PC-9 (cell line): ENCODE data around the gene GAGE1.
"Not testable (repeated sequence)": the region's sequence is repeated elsewhere in the genome, so short reads cannot be mapped to it uniquely, and the experiment has no call there.

Experiments
- EZH2 ChIP-seq: fragments of 200-600 bp; sonication (generic); IDR thresholded peaks from 2 replicates; pipeline ENCODE4 v1.8.0; 2017; ENCODE audit warnings: antibody characterized with exemption, low read depth
- TF ChIP-seq, protein P1 (sequence below): fragments of 200-600 bp; sonication (generic); conservative IDR thresholded peaks from 2 replicates; pipeline ENCODE4 v1.6.1; 2017; ENCODE audit warnings: mixed run types, antibody characterized with exemption, mild to moderate bottlenecking, moderate library complexity

DNA sequence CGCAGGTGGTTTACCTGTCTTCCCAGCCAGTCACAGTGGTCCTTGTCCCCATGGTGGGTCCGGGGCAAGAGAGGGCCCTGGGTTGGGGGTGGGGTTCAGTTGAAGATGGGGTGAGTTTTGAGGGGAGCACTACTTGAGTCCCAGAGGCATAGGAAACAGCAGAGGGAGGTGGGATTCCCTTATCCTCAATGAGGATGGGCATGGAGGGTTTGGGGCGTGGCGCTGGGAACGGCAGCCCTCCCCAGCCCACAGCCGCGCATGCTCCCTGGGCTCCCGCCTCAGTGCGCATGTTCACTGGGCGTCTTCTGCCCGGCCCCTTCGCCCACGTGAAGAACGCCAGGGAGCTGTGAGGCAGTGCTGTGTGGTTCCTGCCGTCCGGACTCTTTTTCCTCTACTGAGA is 38.3 kb upstream of the GAGE1 start, which contains the start of gene GAGE12F:
- TF ChIP-seq EZH2, result not testable (repeated sequence)
- TF ChIP-seq, protein P1, sequence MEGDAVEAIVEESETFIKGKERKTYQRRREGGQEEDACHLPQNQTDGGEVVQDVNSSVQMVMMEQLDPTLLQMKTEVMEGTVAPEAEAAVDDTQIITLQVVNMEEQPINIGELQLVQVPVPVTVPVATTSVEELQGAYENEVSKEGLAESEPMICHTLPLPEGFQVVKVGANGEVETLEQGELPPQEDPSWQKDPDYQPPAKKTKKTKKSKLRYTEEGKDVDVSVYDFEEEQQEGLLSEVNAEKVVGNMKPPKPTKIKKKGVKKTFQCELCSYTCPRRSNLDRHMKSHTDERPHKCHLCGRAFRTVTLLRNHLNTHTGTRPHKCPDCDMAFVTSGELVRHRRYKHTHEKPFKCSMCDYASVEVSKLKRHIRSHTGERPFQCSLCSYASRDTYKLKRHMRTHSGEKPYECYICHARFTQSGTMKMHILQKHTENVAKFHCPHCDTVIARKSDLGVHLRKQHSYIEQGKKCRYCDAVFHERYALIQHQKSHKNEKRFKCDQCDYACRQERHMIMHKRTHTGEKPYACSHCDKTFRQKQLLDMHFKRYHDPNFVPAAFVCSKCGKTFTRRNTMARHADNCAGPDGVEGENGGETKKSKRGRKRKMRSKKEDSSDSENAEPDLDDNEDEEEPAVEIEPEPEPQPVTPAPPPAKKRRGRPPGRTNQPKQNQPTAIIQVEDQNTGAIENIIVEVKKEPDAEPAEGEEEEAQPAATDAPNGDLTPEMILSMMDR, result not testable (repeated sequence)
